Left renal cortex interstitium (tissue), 4 donors: ENCODE data around the gene SOHLH1. TPM values are rescaled to one million over a fixed set of nuclear protein-coding genes. Genes with fewer than 3 reads are reported as not detected.

ENCODE experiments used
- DNase-seq, 4 donors: peaks; one replicate each; pipeline ENCODE4 v3.0.0-alpha.2; 2013; ENCODE audit warnings: low read depth in 4 of 4, low spot score in 2 of 4, missing footprints in 1 of 4
- polyA plus RNA-seq, 4 donors: library from polyadenylated mRNA; unstranded; fragments of 120-200 nt; gene quantifications; one replicate each; pipeline ENCODE4 v1.2.1, GENCODE V29; 2013; ENCODE audit not compliant: insufficient read length in 4 of 4

Gene SOHLH1, protein sequence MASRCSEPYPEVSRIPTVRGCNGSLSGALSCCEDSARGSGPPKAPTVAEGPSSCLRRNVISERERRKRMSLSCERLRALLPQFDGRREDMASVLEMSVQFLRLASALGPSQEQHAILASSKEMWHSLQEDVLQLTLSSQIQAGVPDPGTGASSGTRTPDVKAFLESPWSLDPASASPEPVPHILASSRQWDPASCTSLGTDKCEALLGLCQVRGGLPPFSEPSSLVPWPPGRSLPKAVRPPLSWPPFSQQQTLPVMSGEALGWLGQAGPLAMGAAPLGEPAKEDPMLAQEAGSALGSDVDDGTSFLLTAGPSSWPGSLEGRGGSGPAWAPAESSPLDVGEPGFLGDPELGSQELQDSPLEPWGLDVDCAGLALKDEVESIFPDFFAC
- not detected for polyA plus RNA-seq

DNA sequence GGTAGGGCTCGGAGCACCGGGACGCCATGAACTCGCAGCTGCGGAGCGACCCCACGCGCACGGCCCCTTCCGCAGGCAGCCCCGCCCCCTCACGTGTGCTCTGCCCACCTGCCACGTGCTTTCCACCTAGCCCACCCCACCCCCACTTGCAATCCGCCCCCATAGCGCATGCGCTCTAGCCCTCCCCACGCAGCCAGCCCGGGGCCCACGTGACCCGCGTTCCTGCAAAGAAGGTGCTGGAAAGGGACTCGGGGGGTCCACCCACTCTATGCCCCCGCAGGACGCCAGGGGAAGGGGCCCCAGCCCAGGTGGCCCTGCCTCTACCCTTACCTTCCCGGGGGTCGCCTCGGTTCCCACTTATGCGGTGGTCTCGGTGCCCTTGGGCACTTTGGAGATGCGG is at the start of gene SOHLH1:
SOHLH1 (minus strand) TSS at position 42 of the 400 bp plus-strand sequence; CDS start at position 28, 14 bp downstream.
- DNase-seq: no peak

DNA sequence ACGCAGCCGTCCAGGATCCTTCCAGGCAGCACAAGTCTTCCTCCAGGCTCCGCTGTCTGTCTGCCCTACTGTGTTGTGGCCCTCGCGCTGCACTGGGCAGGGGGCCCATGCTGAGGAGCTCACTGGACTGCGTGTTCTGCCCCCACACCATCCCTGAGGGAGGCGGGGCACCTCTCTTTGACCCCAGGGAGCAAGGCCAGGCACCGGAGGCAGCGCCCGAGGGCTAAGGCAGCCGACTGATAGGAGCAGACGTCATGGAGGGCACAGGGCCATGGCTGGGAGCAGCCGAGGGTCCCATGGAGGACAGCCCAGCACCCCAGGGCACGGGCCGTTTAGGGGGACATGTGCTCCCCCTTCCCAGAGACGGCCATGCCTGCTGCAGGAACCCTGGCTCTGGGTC is 49.4 kb upstream of the SOHLH1 start:
- no peak for DNase-seq

DNA sequence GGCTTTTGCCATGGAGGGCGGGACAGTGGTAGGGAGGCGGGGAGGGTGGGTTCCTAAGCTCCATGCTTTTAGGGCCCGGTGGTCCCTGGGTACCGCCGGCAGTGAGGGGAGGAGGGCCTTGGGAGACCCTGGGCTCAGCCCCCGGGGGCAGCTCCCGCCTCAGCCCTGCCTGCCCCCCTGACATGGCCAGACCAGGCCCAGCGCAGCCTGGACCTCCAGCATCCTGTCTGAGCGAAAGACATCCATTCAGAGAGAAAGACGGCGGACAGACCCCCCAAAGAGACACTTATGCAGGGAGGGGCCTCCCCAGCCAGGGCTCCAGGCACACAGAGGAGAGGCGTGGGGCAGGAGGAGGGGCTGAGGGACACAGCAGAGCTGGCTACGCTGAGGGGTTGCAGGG is 48.0 kb upstream of the SOHLH1 start:
- no peak for DNase-seq

DNA sequence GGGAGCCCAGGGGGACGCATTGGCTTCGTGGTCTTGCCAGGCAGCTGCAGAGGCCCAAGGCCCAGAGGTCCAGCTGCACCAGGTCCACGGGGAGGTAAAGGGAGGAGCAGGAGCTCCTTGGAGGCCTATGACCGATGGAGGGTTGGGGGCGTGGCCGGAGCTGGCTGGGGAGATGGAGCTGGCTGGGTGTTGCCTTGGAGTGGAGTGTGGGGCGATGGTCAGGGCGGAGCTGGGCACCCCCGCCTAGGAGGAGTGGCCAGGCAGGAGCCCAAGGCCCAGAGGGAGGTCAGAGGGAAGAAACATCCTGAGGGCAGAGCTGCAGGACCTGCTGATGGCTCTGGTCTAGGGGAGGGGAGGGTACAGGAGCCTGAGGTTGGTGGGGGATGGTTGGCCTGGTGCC is 47.3 kb upstream of the SOHLH1 start:
- DNase-seq: no peak

DNA sequence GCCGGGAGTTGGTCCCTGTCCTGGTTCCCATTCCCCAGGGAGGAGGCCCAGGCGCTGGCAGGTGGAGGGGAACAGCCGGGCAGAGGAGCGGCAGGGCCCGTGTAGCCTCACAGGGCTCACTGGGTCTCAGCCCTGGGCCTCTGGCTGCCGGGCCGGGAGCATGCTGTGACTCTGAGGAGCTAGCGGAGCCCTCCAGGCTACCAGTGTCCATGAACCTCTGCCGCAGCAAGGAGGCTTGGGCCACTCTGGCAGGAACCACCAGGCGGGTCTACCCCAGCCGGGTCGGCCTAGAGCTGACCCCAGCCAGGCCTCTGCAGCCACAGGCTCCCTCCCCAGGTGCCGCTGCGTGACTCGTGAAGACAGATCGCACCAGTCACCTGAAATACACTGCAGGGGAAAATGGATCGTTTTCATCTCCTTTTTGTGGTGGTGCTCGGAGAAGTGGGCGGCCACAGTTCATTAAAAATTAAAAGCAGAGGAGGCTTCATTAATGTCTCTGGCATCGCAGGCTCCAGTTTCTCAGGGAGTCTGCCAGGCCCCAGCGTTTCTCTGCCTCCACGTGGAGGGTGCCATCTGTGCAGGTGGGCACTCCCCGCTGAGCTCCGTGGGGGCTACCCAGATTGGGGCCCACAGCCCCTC is 46.5 kb upstream of the SOHLH1 start:
- DNase-seq: no peak

DNA sequence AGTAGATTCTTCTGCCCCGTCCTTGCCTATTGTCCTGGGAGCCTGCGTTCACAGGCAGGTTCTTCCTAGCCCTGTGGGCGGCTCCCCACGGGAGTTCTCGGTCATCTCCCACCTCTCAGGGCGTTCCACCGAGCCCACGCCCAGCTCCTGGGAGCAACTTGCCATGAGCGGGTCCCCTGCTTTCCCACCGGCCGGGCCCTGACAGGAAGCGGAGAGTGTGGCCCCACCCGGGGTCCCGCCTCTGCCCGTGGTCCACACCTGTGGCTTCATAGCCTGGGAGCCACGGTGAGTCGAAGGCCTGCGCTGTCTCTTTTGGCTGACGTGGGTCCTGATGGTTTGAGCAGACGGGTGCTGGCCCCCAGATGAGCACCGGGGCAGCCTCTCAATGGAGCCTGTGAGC is 45.9 kb upstream of the SOHLH1 start:
- DNase-seq: no peak

DNA sequence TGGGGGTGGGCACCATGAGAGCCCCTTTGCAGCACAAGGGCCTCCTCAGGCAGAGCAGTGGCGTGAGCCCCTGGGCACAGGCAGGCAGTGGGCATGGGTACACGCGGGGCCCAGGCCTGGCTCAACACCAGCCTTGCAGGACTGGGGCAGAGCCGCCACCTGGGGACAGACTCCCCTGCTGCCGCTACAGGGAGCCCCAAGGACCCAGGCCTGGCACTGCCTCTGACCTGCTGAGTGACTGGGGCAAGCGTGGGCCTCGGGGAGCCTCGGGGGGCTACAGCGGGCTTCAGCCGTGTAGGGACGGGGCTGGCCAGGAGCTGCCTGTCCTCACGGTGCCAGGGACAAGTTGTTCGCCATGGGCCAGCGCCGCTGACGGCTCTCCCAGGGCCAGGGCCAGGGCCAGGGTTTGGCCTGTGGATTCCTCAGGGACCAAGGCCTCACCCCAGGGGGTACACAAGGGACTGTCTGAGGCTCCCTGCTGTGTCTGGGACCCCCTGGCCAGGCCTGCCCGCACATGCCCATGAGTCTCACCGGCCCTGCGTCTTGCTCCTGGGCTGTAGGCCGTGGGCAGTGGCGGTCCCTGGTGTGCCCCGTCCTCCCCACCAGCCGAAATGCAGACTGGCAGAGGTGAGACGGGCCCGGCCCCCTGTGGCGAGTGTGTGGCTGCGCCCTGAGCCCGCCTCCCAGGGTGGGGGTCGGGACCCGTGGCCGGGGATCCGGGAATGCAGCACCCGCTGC is 45.2 kb upstream of the SOHLH1 start:
- no peak for DNase-seq

DNA sequence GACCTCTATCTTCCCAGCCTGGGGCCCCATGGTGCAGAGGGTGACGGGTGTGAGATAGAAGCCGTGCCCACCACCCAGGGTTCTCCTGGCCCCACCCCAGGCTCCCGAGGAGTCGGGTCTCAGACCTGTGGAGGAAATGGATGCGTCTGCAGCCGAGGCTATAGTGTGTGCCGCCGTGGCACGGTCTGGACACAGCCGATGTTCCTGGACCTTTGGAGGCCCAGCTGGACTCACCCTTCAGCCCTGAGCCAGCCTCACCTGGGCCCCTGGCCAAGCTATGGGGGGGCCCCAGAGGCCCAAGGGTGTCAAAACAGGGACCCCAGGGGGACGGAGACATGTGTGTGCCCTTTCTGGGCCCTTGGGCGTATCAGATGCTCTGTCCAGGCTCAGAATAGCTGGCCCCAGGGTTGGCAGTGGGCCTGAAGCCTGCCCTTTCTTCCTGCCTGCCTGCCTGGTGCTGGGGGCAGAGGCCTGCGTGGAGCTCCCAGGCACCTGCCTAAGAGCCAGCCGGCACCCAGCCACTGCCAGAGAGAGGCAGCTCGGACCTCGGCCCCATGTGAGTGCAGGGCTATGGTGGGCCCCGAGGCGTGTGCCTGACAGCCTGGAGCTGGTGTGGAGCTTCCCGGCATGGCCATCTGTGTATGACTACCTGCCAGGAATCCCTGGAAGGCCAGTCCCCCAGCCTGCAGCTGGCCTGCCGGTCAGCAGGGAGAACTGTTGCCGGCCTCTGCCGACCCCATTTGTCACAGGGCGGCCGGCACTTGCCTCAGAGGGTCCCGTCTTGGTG is 44.5 kb upstream of the SOHLH1 start:
- no peak for DNase-seq

DNA sequence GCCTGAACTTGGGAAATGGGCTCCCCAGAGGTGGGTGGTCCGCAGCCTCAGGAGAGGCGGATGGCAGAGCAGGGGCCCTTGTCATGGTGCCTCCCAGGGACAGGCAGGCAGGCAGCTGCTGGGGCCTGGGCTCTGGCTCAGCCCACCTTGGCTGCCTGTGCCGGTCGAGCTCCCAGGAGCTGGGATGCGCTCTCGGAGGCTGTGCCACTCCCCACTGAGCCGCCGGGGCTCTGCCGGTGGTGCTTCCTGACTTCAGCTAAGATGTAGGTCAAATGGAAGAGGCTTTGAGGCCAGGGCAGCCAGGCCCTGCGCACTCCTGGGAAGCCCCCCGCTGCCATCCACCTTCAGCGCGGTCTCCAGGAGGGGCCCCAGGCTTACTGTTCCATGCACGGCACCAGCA is 43.7 kb upstream of the SOHLH1 start:
- DNase-seq: no peak

DNA sequence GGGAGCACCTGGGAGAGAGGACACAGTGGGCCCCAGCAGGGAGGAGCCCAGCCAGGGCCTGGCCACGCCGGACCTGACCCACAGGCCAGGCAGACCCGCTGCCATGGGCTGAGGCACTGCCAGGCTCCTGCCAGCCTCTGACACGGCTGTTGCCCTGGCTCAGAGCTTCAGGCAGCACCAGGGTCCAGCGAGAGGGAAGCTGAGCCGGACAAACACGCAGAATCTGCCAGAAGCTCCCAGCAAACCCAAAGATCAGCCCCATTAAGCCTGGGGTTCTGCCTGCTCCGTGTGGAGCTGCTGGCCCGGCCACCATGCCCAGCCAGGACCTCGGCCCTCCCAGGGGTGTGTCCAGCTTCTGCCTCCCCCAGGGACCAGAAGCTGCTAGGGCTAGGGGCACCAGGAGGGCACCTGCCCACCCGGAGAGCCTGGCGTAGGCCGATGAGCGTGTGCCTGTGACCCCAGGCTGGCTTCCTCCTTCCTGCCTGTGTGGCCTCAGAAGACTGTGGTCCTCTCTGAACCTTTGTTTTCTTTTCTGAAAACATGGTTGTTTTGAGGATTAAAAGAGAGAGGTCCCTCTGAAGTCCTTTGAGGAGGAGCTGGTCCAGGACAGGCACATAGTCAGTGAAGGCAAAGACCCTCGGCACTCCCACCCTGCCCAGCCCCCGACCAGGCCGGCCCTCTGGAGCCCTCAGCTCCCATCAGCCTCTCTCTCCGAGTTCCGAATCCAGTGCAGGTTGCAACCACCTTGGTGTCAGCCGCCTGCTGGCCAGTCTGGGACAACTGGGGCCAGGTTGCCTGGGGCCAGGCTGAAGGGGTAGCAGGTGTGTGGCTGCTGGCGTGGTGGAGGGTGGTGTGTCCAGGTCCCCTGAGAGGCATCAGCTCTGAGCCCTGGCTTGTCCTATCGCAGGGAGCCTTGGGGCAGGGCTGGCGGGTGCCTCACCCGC is 42.3 kb upstream of the SOHLH1 start:
- no peak for DNase-seq

DNA sequence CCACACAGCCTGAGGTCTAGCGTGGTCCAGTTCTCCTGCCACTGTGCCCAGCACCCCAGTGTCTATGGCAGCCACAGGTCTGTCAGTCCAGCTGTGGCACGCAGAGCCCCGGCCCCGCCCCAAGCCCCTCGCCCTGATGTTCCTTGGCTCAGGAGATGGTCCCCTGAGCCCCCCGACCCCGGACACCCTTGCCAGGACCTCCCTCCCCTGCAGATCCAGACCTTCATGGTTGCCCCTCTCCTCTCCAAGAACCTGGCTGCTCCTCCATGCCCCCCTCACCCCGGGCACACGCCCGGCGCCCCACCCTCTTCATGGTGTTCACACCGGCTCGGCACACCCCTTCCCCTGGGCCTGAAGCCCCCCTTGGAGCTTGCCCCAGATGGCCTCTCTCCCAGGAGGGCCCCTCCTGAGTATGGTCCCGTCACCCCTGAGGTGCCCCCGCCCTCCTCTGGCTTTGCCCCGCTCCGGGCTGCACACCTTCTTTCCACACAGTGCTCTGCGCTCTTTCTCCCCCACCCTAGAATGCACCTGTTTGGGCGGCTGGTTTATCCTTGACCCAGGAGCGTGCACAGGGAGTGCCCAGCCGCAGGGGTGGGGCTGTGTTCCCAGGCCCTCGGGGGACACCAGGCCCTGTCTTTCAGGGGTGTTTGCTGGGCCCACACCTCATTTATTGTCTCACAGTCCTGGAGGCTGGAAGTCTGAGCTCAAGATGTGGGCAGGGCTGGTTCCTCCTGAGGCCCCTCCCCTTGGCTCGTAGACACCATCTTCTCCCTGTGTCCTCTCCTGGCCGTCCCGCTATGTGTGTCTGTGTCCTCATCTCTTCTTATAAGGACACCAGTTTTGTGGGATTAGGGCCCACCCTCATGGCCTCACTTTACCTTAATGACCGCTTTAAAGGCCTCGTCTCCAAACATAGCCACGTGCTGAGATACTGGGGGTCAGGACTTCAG is 40.3 kb upstream of the SOHLH1 start:
- DNase-seq: no peak

DNA sequence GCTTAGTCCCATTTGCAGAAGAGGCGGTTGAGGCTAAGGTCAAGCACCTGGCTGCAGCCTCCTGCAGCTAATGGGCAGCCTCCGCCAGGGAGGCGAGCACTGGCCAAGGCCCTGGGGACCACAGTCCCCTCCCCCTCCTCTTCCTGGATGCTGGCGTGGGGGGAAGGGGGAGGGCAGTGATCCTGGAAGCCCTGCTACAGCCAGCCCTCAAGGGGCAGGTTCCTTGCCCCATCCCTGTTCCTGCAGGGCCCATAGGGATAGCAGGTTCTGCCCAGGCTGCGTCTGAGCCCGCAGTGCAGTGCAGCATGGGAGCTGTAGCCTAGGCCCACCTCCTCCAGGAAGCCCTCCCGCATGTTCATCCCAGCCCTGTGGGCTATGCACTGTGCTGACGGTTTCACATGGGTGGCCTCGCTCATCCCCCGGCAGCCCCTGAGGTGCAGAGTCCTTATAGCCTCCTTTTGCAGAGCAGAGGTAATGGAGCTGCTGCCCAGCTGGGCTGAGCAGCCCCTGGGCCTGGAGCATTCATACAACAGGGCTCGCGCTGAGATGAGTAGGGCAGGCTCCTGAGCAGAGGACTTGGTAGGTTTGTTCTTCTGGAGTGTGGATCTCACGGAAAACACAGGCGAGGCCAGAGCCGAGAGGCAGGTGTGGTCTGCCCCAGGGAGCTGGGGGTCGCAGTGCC is 38.7 kb upstream of the SOHLH1 start:
- DNase-seq: no peak

DNA sequence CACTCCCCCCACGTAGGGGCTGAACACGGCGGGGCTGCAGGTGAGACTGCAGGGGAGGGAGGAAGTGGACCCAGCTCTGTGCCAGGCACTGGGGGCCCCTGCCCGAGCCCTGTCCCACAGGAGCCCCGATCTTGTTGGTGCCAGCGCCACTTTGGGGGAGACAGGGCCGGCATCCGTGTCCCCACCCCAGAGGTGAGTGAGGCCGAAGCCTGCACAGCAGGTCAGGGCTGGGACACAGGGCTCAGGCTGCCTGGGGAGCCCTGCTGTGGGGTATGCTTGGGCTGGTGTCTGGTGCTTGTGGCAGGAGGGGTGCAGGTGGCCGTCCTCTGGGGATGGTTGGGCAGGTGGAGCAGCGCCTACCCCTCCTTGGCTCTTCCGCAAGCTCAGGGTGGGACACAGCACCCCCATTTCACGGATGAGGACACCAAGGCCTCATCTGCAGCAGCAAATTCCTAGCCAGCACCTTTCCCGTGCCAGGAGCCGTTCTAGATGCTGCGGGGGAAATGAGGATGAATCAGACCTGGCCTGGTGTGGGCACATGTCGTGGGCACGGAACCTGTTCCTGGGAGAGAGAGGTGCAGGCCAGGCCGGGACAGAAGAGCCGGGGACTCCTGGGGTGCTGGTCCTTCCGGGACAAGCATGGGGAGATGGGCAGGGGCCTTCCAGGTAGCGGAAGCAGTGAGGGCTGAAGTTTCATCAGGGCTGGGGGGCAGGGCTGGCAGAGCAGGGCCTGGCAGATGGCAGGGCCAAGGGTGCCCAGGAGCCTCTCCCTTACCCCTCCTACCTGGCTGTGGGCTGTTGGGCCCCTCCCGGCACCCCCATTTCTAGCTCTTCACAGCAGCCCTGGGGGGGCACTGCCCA is 37.9 kb upstream of the SOHLH1 start:
- no peak for DNase-seq

DNA sequence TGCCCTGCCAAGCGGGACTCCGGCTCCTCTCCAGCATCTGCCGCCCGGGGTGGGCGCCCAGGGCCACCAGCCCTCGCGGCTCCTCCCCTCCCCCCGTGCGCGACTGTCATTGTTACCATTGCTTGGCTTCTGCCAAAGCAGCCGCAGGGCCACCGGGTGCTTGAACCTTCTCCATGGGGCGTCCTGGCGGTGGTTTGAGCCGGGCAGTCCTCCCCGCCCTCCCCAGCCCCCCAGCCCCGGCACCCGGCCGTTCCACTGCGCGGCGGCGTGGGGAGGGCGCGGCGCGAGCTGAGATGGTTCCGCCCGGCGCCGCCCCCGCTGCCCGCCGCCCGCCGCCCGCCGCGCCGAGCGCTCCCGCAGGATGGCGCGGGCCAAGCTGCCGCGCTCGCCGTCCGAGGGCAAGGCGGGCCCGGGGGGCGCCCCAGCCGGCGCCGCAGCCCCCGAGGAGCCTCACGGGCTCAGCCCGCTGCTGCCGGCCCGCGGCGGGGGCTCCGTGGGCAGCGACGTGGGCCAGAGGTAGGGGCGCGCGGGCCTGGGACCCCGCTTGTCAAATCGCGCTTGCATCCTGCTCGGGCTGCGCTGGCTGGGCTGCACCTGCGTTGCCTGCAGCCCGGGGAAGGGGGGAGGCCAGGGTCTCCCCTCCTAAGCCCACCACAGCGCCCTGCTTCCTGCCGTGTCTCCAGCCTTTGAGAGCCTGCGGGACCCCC is 37.1 kb upstream of the SOHLH1 start:
- DNase-seq: no peak

DNA sequence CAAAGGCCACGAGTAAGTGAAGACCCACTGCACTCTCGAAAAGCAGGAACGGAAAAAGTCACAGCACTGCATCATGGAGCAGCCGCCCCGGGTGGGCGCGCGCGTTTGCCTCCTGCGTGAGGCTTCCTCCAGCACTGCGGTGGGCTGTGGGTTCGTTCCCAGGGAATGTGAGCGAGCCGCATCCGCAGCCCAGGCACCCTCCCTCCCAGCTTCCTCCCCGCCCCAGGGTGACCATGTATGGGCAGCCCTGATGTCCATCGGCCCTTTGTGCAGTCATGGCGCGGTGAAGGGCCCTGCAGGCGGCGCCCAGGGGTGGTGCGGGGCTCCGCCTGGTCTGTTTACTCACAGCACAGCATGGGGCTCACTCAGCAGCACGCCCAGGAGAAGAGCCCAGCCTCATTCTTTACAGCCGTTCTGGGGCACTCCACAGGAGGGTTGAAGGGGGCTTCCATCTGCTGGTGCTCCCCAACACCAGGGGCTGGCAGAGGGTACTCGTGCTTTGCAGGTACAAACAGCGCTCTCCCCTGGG is 35.4 kb upstream of the SOHLH1 start:
- DNase-seq: no peak

DNA sequence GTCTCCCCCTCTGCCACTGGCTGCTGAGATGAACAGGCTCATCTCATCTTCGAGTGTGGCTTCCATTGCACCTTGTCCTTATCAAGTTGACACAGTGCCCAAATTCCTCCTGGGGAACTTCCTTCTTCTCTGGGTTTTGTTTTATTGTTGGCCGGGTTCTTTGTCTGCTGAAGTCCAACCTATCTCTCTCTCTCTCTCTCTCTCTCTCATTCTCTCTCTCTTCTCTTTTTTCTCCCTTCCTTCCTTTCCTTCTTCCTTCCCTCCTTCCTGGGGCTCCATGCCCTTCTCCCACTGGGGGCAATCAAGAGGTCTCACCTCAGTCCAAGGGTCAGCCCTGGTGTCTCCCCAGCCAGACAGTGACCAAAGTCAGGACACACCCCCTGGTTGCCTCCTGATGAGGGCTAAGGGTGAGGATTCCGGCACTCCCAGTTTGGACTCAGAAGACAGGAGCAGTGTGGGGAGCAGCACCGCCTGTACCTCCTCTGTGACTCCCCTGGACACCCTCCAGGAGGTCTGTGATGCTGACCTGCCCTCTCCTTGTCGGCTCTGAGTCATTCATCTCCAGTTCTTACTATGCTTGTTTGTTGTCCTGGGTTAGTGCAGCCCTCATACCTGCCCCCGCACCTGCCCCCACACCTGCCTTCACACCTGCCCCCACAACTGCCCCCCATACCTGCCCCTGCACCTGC is 33.4 kb upstream of the SOHLH1 start:
- DNase-seq: no peak
